Liver (tissue), 9 donors: ENCODE measurements around the gene POU4F3. TPM values are rescaled to one million over a fixed set of nuclear protein-coding genes. Genes with fewer than 3 reads are reported as not detected.

Experiments
- DNase-seq: peaks from one replicate; pipeline ENCODE4 v3.0.0-alpha.2; 2017; ENCODE audit warnings: low spot score
- H3K27ac ChIP-seq, 2 donors: one replicate each; pipeline ENCODE4 v1.7.0; 2013; ENCODE audit warnings: inconsistent platforms in 2 of 2, low read length in 2 of 2, control low read depth in 1 of 2, low read depth in 1 of 2, mild to moderate bottlenecking in 1 of 2
- H3K27me3 ChIP-seq, 4 donors: one replicate each; pipeline versions ENCODE4 v1.6.1 to v1.7.0; 2013; ENCODE audit warnings: low read length in 3 of 4, inconsistent platforms in 1 of 4, mild to moderate bottlenecking in 1 of 4, moderate library complexity in 1 of 4; ENCODE audit not compliant: control insufficient read depth in 4 of 4, insufficient read depth in 4 of 4
- H3K36me3 ChIP-seq, 4 donors: one replicate each; pipeline versions ENCODE4 v1.6.1 to v1.7.0; 2013; ENCODE audit warnings: low read length in 3 of 4, mild to moderate bottlenecking in 3 of 4, low read depth in 1 of 4, moderate library complexity in 1 of 4; ENCODE audit not compliant: control insufficient read depth in 4 of 4, insufficient read depth in 3 of 4
- H3K4me1 ChIP-seq, 4 donors: one replicate each; pipeline versions ENCODE4 v1.6.1 to v1.7.0; 2013; ENCODE audit warnings: low read length in 3 of 4, mild to moderate bottlenecking in 3 of 4, moderate library complexity in 1 of 4; ENCODE audit not compliant: control insufficient read depth in 4 of 4, insufficient read depth in 4 of 4
- H3K4me3 ChIP-seq, 3 donors: one replicate each; pipeline versions ENCODE4 v1.6.1 to v1.7.0; 2013; ENCODE audit warnings: low read length in 3 of 3, control low read depth in 1 of 3, low read depth in 1 of 3, mild to moderate bottlenecking in 1 of 3
- H3K9ac ChIP-seq, 2 donors: one replicate each; pipeline ENCODE4 v1.7.0; 2013; ENCODE audit warnings: low read length in 2 of 2, mild to moderate bottlenecking in 2 of 2, moderate library complexity in 2 of 2, control low read depth in 1 of 2, low read depth in 1 of 2
- H3K9me3 ChIP-seq, 4 donors: one replicate each; pipeline versions ENCODE4 v1.6.1 to v1.7.0; 2013; ENCODE audit warnings: low read length in 3 of 4; ENCODE audit not compliant: control insufficient read depth in 4 of 4
- EGR1 ChIP-seq, 2 donors: IDR thresholded peaks; 2 replicates each; pipeline ENCODE4 v1.6.1; 2016 to 2018; ENCODE audit warnings: antibody characterized with exemption in 2 of 2, low read depth in 2 of 2
- FOXA1 ChIP-seq: IDR thresholded peaks from 2 replicates; pipeline ENCODE4 v1.6.1; 2016; ENCODE audit warnings: antibody characterized with exemption
- FOXA2 ChIP-seq: IDR thresholded peaks from 2 replicates; pipeline ENCODE4 v1.6.1; 2016; ENCODE audit warnings: antibody characterized with exemption
- GABPA ChIP-seq, 2 donors: IDR thresholded peaks in 1 of 2; conservative IDR thresholded peaks in 1 of 2; 2 replicates each; pipeline ENCODE4 v1.6.1; 2016; ENCODE audit warnings: antibody characterized with exemption in 2 of 2, mild to moderate bottlenecking in 1 of 2, moderate library complexity in 1 of 2
- HNF4A ChIP-seq, 2 donors: conservative IDR thresholded peaks; 2 replicates each; pipeline ENCODE4 v1.6.1; 2016; ENCODE audit warnings: antibody characterized with exemption in 2 of 2, mild to moderate bottlenecking in 2 of 2
- HNF4G ChIP-seq: IDR thresholded peaks from 2 replicates; pipeline ENCODE4 v1.6.1; 2016; ENCODE audit warnings: antibody characterized with exemption
- JUND ChIP-seq, 2 donors: IDR thresholded peaks; 2 replicates each; pipeline ENCODE4 v1.6.1; 2016; ENCODE audit warnings: antibody characterized with exemption in 2 of 2
- NR2F2 ChIP-seq: IDR thresholded peaks from 2 replicates; pipeline ENCODE4 v1.6.1; 2016; ENCODE audit warnings: antibody characterized with exemption
- RAD21 ChIP-seq, 2 donors: IDR thresholded peaks; 2 replicates each; pipeline ENCODE4 v1.6.1; 2016; ENCODE audit warnings: antibody characterized with exemption in 2 of 2, mild to moderate bottlenecking in 2 of 2
- RXRA ChIP-seq, 2 donors: IDR thresholded peaks; 2 replicates each; pipeline ENCODE4 v1.6.1; 2017 to 2018; ENCODE audit warnings: antibody characterized with exemption in 2 of 2, mild to moderate bottlenecking in 1 of 2
- SP1 ChIP-seq: IDR thresholded peaks from 2 replicates; pipeline ENCODE4 v1.6.1; 2018; ENCODE audit warnings: antibody characterized with exemption, mild to moderate bottlenecking
- TAF1 ChIP-seq: conservative IDR thresholded peaks from 2 replicates; pipeline ENCODE4 v1.6.1; 2016; ENCODE audit warnings: antibody characterized with exemption, mild to moderate bottlenecking
- YY1 ChIP-seq: IDR thresholded peaks from 2 replicates; pipeline ENCODE4 v1.6.1; 2016; ENCODE audit warnings: antibody characterized with exemption, mild to moderate bottlenecking
- WGBS: extraction: QIAGEN DNeasy Blood & Tissue Kit; methylation state at CpG from one replicate; pipeline ENCODE4 v1.1.7; 2013; 5-methylcytosine and 5-hydroxymethylcytosine counted together
- polyA plus RNA-seq, 2 donors: library from polyadenylated mRNA; stranded (reverse) in 1 of 2; unstranded in 1 of 2; fragments of 200-250 nt in 1 of 2; fragments of >200 nt in 1 of 2; fragmentation: Nextera tagmentation in 1 of 2; extraction: Ambion mirVana in 1 of 2; gene quantifications; one replicate each; pipeline versions ENCODE4 v1.2.1 to v1.2.3, GENCODE V29; 2013 to 2015
- total RNA-seq, 2 donors: library from RNA; depleted of rRNA; stranded (reverse); fragments of >200 nt; gene quantifications; one replicate each; pipeline ENCODE4 v1.2.3, GENCODE V29; 2014
- TF ChIP-seq, protein P1 (sequence below): fragments of 150-350 bp; IDR thresholded peaks from 2 replicates; pipeline ENCODE4 v1.5.1; 2017; ENCODE audit warnings: improper control_type of control experiment, low read depth, low read length; ENCODE audit not compliant: missing input control
- TF ChIP-seq, protein P2 (sequence below): IDR thresholded peaks from 2 replicates; pipeline ENCODE4 v1.6.1; 2016; ENCODE audit warnings: antibody characterized with exemption, mild to moderate bottlenecking
- TF ChIP-seq, protein P3 (sequence below): IDR thresholded peaks from 2 replicates; pipeline ENCODE4 v1.6.1; 2016; ENCODE audit warnings: antibody characterized with exemption
- TF ChIP-seq, protein P4 (sequence below): IDR thresholded peaks from 2 replicates; pipeline ENCODE4 v1.6.1; 2016; ENCODE audit warnings: antibody characterized with exemption
- TF ChIP-seq, protein P5 (sequence below): IDR thresholded peaks from 2 replicates; pipeline ENCODE4 v1.6.1; 2016; ENCODE audit warnings: antibody characterized with exemption
- donor health status: healthy.
- donor health status: healthy.
- donor health status: healthy.
- donor health status: healthy.
- donor health status: healthy.

The POU4F3 gene
- total and polyA plus RNA-seq, 4 donors, result not detected

DNA sequence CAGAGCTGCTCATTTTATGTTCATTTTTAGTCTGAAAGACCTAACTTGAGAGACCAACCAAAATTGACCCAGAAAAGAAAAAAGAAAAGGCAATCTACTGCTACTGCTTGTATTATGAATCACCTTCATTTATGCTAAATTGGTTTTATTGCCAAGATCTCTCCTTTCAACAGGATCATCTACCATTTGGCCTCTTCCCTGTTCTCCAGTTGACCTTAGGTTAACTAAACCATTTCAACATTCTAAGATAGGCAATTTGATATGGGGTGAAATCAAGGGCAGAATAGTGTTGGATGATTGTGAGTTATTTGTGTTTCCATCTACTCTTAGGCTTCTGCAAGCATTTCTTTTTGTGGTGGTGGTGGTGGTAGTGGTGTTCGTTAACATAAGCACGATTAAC, 48.3 kb upstream of the POU4F3 start:
- H3K36me3 ChIP-seq, result peaks cover 0 to 4% (median 2%) of the 10 kb centered on the region in 4 donors
- DNase-seq, result no peak
- no peak for TF ChIP-seq FOXA2
- peak; percentile 85 to 94 for TF ChIP-seq RXRA (IDR thresholded peaks at IDR 0.05)
- no peak for TF ChIP-seq TAF1
- TF ChIP-seq HNF4G, result no peak
- TF ChIP-seq, protein P1, sequence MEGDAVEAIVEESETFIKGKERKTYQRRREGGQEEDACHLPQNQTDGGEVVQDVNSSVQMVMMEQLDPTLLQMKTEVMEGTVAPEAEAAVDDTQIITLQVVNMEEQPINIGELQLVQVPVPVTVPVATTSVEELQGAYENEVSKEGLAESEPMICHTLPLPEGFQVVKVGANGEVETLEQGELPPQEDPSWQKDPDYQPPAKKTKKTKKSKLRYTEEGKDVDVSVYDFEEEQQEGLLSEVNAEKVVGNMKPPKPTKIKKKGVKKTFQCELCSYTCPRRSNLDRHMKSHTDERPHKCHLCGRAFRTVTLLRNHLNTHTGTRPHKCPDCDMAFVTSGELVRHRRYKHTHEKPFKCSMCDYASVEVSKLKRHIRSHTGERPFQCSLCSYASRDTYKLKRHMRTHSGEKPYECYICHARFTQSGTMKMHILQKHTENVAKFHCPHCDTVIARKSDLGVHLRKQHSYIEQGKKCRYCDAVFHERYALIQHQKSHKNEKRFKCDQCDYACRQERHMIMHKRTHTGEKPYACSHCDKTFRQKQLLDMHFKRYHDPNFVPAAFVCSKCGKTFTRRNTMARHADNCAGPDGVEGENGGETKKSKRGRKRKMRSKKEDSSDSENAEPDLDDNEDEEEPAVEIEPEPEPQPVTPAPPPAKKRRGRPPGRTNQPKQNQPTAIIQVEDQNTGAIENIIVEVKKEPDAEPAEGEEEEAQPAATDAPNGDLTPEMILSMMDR, result no peak
- no peak for TF ChIP-seq FOXA1
- TF ChIP-seq, protein P2, sequence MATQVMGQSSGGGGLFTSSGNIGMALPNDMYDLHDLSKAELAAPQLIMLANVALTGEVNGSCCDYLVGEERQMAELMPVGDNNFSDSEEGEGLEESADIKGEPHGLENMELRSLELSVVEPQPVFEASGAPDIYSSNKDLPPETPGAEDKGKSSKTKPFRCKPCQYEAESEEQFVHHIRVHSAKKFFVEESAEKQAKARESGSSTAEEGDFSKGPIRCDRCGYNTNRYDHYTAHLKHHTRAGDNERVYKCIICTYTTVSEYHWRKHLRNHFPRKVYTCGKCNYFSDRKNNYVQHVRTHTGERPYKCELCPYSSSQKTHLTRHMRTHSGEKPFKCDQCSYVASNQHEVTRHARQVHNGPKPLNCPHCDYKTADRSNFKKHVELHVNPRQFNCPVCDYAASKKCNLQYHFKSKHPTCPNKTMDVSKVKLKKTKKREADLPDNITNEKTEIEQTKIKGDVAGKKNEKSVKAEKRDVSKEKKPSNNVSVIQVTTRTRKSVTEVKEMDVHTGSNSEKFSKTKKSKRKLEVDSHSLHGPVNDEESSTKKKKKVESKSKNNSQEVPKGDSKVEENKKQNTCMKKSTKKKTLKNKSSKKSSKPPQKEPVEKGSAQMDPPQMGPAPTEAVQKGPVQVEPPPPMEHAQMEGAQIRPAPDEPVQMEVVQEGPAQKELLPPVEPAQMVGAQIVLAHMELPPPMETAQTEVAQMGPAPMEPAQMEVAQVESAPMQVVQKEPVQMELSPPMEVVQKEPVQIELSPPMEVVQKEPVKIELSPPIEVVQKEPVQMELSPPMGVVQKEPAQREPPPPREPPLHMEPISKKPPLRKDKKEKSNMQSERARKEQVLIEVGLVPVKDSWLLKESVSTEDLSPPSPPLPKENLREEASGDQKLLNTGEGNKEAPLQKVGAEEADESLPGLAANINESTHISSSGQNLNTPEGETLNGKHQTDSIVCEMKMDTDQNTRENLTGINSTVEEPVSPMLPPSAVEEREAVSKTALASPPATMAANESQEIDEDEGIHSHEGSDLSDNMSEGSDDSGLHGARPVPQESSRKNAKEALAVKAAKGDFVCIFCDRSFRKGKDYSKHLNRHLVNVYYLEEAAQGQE, result no peak
- TF ChIP-seq, protein P3, sequence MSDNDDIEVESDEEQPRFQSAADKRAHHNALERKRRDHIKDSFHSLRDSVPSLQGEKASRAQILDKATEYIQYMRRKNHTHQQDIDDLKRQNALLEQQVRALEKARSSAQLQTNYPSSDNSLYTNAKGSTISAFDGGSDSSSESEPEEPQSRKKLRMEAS, result no peak
- no peak for TF ChIP-seq GABPA (IDR thresholded peaks at IDR 0.05 in 1 of 2, conservative IDR thresholded peaks at IDR 0.05 in 1 of 2)
- TF ChIP-seq, protein P4, sequence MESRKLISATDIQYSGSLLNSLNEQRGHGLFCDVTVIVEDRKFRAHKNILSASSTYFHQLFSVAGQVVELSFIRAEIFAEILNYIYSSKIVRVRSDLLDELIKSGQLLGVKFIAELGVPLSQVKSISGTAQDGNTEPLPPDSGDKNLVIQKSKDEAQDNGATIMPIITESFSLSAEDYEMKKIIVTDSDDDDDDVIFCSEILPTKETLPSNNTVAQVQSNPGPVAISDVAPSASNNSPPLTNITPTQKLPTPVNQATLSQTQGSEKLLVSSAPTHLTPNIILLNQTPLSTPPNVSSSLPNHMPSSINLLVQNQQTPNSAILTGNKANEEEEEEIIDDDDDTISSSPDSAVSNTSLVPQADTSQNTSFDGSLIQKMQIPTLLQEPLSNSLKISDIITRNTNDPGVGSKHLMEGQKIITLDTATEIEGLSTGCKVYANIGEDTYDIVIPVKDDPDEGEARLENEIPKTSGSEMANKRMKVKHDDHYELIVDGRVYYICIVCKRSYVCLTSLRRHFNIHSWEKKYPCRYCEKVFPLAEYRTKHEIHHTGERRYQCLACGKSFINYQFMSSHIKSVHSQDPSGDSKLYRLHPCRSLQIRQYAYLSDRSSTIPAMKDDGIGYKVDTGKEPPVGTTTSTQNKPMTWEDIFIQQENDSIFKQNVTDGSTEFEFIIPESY, result peak; percentile 27
- no peak for TF ChIP-seq EGR1 (IDR thresholded peaks at IDR 0.05; ENCODE audit: low read depth in 2 of 2)
- TF ChIP-seq RAD21 (IDR thresholded peaks at IDR 0.05), result peak; percentile 9 to 16
- peak; percentile 38 for TF ChIP-seq YY1
- TF ChIP-seq SP1, result peak; percentile 40
- TF ChIP-seq, protein P5, sequence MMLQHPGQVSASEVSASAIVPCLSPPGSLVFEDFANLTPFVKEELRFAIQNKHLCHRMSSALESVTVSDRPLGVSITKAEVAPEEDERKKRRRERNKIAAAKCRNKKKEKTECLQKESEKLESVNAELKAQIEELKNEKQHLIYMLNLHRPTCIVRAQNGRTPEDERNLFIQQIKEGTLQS, result no peak
- TF ChIP-seq NR2F2, result no peak
- peak; percentile 22 to 34 for TF ChIP-seq HNF4A (conservative IDR thresholded peaks at IDR 0.05)
- TF ChIP-seq JUND (IDR thresholded peaks at IDR 0.05), result no peak
- no peaks in the 10 kb centered on the region for H3K27me3 ChIP-seq
- H3K27ac ChIP-seq, result no peak overlapping the region
- H3K4me1 ChIP-seq, result peaks cover 0 to 6% (median 4%) of the 10 kb centered on the region in 4 donors
- H3K9me3 ChIP-seq, result no peaks in the 10 kb centered on the region
- 89% methylated on average over 2 of the region's 2 CpGs for WGBS
- H3K9ac ChIP-seq, result no peak overlapping the region
- no peak overlapping the region for H3K4me3 ChIP-seq
